Measurements from ENCODE around the gene GON4L. TPM values are rescaled to one million over a fixed set of nuclear protein-coding genes. Genes with fewer than 3 reads are reported as not detected.
A peak's percentile ranks its signal among the peaks of the same experiment; 100 is the strongest.
"Not testable (repeated sequence)": the region's sequence is repeated elsewhere in the genome, so short reads cannot be mapped to it uniquely, and the experiment has no call there.

GON4L gene
- polyA plus RNA-seq, 1 donor: 78.4 TPM

GRCh38 chr1:155872527-155872926 is 15.5 kb upstream of the GON4L start:
- no peak for DNase-seq

DNA sequence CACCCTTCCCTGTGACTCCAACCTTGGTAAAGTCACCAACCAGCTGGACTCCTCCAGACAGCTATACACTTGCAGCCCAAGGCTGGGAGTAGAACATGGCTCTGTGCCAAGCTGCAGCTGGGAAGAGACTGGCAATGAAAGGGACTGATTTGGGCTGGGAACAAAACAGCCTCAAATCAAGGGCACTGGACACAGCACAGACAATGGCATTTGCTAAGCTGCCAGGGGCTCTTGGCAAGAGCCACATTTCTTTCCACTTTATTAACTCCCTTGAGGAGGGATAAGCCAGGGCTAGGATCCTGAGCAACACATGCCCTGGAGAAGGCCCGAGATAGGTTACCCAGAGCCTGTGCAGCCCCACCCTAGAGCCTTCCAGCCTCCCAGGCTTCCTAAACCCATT is 14.4 kb upstream of the GON4L start:
- DNase-seq: no peak

GRCh38 chr1:155867766-155868165 is 10.8 kb upstream of the GON4L start:
- no peak for DNase-seq

- DNase-seq: no peak
Observed at GRCh38 chr1:155864393-155864792, 7.4 kb upstream of the GON4L start.

- no peak for DNase-seq
Observed at GRCh38 chr1:155861896-155862295, 4.9 kb upstream of the GON4L start.

- DNase-seq: peak; percentile 12
Observed at GRCh38 chr1:155860970-155861510, 4.0 kb upstream of the GON4L start.

DNA sequence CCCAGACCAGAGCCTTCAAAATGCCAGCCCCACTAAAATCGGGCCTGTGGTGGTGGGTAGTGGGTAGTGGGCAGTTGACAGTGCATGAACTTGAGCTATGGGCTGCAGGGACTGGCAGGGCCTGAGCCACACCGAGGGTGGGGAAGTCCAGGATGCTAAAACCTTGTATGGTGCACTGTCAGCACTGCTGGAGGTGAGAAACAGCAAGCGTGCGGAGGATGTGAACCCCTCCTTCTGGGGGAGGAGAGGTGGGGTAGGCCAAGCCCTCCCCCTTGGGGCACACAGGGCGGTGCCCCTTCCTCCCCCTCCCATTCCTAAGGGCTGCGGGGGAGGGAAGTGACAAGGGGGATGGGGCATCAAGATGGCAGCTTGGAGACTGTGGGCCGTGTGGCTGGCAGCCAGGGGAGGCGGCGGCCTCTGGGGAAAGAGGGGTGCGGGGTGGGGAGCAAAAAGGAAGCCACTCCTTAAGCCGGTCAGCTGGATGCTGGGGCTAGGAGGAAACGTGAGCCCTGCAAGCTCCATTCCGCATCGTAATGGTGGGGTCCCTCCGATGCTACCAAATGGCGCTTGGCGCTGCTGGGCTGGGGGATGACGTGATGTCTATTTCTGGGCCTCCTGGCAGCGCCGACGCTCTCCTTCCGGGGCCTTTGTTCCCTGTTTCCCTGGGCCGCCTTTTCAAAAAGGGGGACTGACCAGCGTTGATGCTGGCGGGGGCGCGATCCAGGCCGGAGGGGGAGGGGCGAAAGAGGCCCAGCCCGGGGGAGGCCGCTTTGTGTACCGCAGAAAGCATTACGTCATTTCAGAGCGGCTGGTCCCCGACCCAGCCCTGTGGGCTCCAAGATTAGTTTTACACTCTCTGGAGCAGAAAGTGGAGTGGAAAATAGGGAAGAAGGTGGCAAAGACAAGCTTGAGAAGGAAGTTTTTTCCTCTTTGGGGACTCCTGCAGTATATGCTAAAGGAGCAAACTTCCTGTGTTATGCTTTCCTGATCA is 3.2 kb upstream of the GON4L start:
- DNase-seq: peak; percentile 84

- peak; percentile 98 for DNase-seq
Observed at GRCh38 chr1:155859234-155859829, 2.3 kb upstream of the GON4L start, which contains the start of gene SYT11. TSS of gene SYT11 (plus strand) at chr1:155859567. CDS start at chr1:155859762, 195 bp downstream.

- no peak for DNase-seq
Observed at GRCh38 chr1:155858800-155859233, 1.8 kb upstream of the GON4L start.

GRCh38 chr1:155856257-155856974 is 598 bp downstream of the GON4L start:
- DNase-seq: no peak

DNA sequence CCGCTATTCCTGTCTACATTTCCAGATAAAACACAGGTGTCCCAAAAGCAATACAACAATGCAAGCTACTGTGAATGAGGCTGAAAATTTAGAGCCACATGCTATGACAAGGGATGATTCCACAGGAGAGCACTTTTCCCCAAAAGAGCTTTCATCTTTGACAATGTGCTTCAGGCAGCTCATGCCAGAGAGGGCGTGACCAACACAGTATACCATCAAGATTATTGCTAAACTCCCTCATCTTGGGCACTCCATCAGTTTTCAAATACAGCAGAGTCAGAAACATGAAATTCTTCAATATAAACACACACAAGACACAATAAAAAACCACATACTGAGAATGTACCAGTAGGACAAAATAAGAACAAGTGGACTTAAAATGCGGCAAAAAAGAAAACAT is 6.7 kb downstream of the GON4L start:
- no peak for DNase-seq

- DNase-seq: no peak
Observed at GRCh38 chr1:155847823-155848529, 9.0 kb downstream of the GON4L start.

DNA sequence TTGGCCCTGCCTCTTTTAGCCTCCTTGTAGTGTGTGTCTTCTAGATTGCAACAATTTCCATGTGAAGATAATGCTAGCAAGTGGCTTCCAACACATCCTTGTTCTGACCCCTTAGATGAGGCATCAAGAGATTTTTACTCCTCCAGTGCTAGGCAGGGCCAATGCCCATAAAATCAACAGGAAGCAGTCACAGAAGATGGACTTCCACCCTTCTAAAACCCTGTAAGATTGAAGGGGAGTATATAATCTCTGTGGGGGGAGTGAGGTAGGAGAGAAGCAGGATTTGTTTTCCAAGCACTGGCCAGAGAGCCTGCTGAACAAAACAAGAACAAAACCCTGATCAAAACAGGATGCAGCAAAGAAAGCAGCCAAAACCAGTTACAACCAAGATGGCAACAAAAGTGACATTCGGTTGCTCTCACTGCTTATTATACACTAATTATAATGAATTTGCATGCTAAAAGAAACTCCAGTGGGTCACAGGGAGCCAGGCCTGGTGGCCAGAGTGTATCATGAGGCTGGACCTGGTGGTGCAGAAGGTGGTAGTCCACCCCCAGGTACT is 12.1 kb downstream of the GON4L start:
- no peak for DNase-seq

DNA sequence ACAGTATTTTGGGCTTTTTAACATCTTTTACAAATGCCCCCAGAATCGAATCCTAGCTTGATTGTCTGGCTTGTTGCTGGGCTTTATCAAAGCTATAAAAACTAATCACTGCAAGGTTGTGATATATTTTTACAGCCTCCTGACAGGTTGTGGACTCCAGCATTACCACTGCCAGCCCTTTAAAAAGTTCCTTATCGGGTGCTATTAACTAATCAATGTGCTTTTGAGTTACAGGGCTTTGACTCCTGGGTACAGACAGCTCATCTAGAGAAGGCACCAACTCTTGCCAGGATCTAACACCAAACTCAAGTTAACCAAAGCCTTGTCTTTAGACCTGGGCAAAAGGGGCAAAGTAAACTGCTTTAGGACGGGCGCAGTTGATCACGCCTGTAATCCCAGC is 16.6 kb downstream of the GON4L start:
- no peak for DNase-seq

GRCh38 chr1:155835548-155835947 is 21.5 kb downstream of the GON4L start:
- no peak for DNase-seq

DNA sequence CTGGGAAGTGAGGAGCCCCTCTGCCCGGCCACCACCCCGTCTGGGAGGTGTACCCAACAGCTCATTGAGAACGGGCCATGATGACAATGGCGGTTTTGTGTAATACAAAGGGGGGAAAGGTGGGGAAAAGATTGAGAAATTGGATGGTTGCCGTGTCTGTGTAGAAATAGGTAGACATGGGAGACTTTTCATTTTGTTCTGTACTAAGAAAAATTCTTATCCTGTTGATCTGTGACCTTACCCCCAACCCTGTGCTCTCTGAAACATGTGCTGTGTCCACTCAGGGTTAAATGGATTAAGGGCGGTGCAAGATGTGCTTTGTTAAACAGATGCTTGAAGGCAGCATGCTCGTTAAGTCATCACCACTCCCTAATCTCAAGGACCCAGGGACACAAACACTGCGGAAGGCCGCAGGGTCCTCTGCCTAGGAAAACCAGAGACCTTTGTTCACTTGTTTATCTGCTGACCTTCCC is 22.1 kb downstream of the GON4L start:
- DNase-seq: not testable (repeated sequence)

DNA sequence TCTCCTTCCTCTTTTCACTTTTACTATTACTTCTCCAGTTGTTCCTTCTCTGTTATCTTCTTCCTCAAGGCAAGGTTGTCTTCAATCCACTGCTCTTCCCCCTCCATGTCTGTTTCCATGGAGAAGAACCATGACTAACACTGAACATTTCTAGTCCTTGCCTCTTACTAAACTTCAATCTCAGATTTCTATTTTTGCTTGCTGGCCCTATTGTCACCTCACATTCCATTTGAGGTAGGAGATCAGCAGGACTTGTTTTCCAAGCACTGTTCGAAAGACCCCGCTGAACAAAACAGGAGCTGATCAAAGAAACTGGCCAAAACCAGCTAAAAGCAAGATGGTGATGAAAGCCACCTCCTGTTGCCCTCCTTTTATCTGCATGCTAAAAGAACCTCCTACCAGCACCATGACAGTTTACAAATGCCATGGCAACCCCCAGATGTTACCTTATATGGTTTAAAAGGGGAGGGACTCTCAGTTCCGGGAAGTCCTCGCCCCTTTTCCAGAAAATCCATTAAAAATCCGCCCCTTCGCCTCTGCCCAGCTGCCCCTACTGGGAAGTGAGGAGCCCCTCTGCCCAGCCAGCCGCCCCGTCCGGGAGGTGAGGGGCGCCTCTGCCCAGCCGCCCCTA is 22.6 kb downstream of the GON4L start:
- DNase-seq: no peak

GRCh38 chr1:155833665-155834295 is 23.2 kb downstream of the GON4L start:
- no peak for DNase-seq

DNA sequence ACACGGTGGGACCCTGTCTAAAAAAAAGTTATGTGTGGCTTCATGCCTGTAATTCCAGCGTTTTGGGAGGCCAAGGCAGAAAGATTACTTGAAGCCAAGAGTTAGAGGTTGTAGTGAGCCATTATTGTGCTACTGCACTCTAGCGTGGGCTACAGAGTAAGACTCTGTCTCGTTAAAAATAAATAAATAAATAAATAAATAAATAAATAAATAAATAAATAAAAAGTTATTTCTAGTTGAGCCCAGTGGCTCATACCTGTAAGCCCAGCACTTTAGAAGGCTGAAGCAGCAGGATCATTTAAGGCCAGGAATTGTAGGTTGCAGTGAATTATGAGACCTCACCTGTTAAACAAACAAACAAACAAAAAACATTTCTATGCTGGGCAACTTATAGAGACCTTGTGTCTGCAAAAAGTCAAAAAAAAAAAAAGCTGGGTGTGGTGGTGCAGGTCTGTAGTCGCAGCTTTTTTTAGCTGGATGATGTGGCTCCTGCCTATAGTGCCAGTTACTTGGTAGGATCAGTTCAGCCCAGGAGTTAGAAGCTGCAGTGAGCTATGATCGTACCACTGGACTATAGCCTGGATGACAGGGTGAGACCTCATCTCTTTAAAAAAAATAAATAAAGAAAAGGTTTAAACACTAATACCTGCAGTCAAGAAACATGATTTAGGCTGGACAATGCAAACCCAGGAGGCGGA is 25.6 kb downstream of the GON4L start:
- no peak for DNase-seq

GRCh38 chr1:155827450-155827849 is 29.6 kb downstream of the GON4L start:
- DNase-seq: no peak

All from left kidney (tissue), 2 donors.